SK-N-SH treated with all-trans-retinoic acid at 6 μM for 48 hours (cell line): ENCODE results near the gene EHD1.

ENCODE experiments used
- ATAC-seq: fragments of 200-7000 bp; cut with Tn5 transposase; 3 replicates; pipeline ENCODE4 v1.9.1; 2020; ENCODE audit warnings: mild to moderate bottlenecking, moderate library complexity
- ARNTL ChIP-seq: fragments of 450-650 bp; formaldehyde crosslinking; IDR thresholded peaks from 2 replicates; pipeline ENCODE4 v1.5.0; 2020; ENCODE audit warnings: low read depth, mild to moderate bottlenecking, moderate library complexity, borderline replicate concordance
- BACH2 ChIP-seq: fragments of 250-450 bp; sonication (Bioruptor Pico); IDR thresholded peaks from 2 replicates; pipeline ENCODE4 v1.9.0; 2021; ENCODE audit warnings: mild to moderate bottlenecking, borderline replicate concordance
- CSDC2 ChIP-seq: fragments of 250-450 bp; sonication (Bioruptor Pico); IDR thresholded peaks from 2 replicates; pipeline ENCODE4 v1.5.0; 2020; ENCODE audit warnings: mild to moderate bottlenecking, moderate library complexity
- ESRRG ChIP-seq: fragments of 250-450 bp; sonication (Bioruptor Pico); IDR thresholded peaks from 2 replicates; pipeline ENCODE4 v1.6.1; 2021; ENCODE audit warnings: mild to moderate bottlenecking
- GLIS3 ChIP-seq: fragments of 250-450 bp; sonication (Bioruptor Pico); IDR thresholded peaks from 2 replicates; pipeline ENCODE4 v1.5.0; 2020; ENCODE audit warnings: mild to moderate bottlenecking, moderate library complexity
- ISL1 ChIP-seq: fragments of 250-450 bp; sonication (Bioruptor Pico); IDR thresholded peaks from 2 replicates; pipeline ENCODE4 v2.1.2; 2022; ENCODE audit warnings: mild to moderate bottlenecking, moderate library complexity
- OSR1 ChIP-seq: fragments of 250-450 bp; sonication (Bioruptor Pico); IDR thresholded peaks from 2 replicates; pipeline ENCODE4 v1.8.0; 2022; ENCODE audit warnings: moderate library complexity, mild to moderate bottlenecking, inconsistent platforms
- PPARA ChIP-seq: fragments of 250-450 bp; sonication (Bioruptor Pico); IDR thresholded peaks from 2 replicates; pipeline ENCODE4 v1.5.0; 2020; ENCODE audit warnings: mild to moderate bottlenecking, borderline replicate concordance
- RARB ChIP-seq: fragments of 250-450 bp; sonication (Bioruptor Pico); IDR thresholded peaks from 2 replicates; pipeline ENCODE4 v1.8.0; 2021; ENCODE audit warnings: mild to moderate bottlenecking, moderate library complexity
- TCF4 ChIP-seq: fragments of 250-450 bp; sonication (Bioruptor Pico); IDR thresholded peaks from 2 replicates; pipeline ENCODE4 v1.8.0; 2021; ENCODE audit warnings: mild to moderate bottlenecking, moderate library complexity, borderline replicate concordance
- TOX ChIP-seq: fragments of 250-450 bp; sonication (Bioruptor Pico); IDR thresholded peaks from 2 replicates; pipeline ENCODE4 v1.8.0; 2021; ENCODE audit warnings: mild to moderate bottlenecking, moderate library complexity, borderline replicate concordance
- ZC3H10 ChIP-seq: fragments of 250-450 bp; sonication (Bioruptor Pico); IDR thresholded peaks from 2 replicates; pipeline ENCODE4 v1.5.1; 2021; ENCODE audit warnings: mild to moderate bottlenecking, moderate library complexity
- ZFP3 ChIP-seq: fragments of 250-450 bp; sonication (Bioruptor Pico); IDR thresholded peaks from 2 replicates; pipeline ENCODE4 v1.5.0; 2020; ENCODE audit warnings: mild to moderate bottlenecking, moderate library complexity
- ZFP30 ChIP-seq: fragments of 450-650 bp; formaldehyde crosslinking; IDR thresholded peaks from 2 replicates; pipeline ENCODE4 v1.5.0; 2022; ENCODE audit warnings: mild to moderate bottlenecking, moderate library complexity
- ZNF565 ChIP-seq: fragments of 450-650 bp; formaldehyde crosslinking; conservative IDR thresholded peaks from 2 replicates; pipeline ENCODE4 v1.5.0; 2020; ENCODE audit warnings: low read depth, mild to moderate bottlenecking, moderate library complexity
- ZNF70 ChIP-seq: fragments of 450-650 bp; formaldehyde crosslinking; IDR thresholded peaks from 2 replicates; pipeline ENCODE4 v1.5.0; 2020; ENCODE audit warnings: mild to moderate bottlenecking, moderate library complexity
- ZNF8 ChIP-seq: fragments of 450-650 bp; formaldehyde crosslinking; IDR thresholded peaks from 2 replicates; pipeline ENCODE4 v1.5.0; 2020; ENCODE audit warnings: mild to moderate bottlenecking, moderate library complexity
- TF ChIP-seq, protein P1 (sequence below): fragments of 250-450 bp; sonication (Bioruptor Pico); IDR thresholded peaks from 2 replicates; pipeline ENCODE4 v1.5.1; 2020; ENCODE audit warnings: low read depth, mild to moderate bottlenecking, moderate library complexity
- TF ChIP-seq, protein P2 (sequence below): fragments of 250-450 bp; sonication (Bioruptor Pico); IDR thresholded peaks from 2 replicates; pipeline ENCODE4 v1.8.0; 2020; ENCODE audit warnings: mild to moderate bottlenecking, moderate library complexity, borderline replicate concordance
- TF ChIP-seq, protein P3 (sequence below): fragments of 250-450 bp; sonication (Bioruptor Pico); IDR thresholded peaks from 2 replicates; pipeline ENCODE4 v1.5.1; 2021; ENCODE audit warnings: mild to moderate bottlenecking, moderate library complexity
- TF ChIP-seq, protein P4 (sequence below): fragments of 250-450 bp; sonication (Bioruptor Pico); IDR thresholded peaks from 2 replicates; pipeline ENCODE4 v1.5.0; 2020; ENCODE audit warnings: mild to moderate bottlenecking, moderate library complexity
- TF ChIP-seq, protein P5 (sequence below): fragments of 250-450 bp; sonication (Bioruptor Pico); IDR thresholded peaks from 2 replicates; pipeline ENCODE4 v1.8.0; 2021; ENCODE audit warnings: low read depth, mild to moderate bottlenecking, moderate library complexity, borderline replicate concordance

Gene EHD1

DNA sequence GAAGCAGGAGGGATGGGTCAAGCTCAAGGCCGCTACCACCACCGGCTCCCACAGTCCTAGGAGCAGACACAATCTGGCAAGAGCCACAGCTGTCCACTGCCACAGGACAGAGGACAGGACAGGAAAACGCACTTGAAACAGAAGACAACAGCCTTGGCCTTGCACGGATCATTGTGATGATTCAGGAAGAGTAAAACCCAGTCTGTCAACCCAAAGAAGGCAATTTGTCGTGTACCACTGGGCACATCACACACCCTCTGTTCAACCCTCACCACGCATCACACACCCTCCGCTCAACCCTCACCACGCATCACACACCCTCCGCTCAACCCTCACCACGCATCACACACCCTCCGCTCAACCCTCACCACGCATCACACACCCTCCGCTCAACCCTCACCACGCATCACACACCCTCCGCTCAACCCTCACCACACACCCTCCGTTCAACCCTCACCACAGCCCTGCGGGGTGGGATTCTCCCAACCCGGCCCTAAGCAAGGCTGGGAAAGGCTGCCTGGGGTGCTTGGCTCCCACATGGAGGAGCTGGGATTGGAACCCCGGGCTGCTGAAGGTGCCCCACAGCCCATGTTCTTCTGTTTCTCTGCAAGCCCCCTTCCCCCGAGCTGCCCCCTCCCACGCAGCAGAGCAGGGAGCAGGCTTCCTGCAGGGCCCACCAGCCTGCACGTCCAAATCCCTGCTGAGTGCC is 22.7 kb downstream of the EHD1 start (continued):
- TF ChIP-seq, protein P1, sequence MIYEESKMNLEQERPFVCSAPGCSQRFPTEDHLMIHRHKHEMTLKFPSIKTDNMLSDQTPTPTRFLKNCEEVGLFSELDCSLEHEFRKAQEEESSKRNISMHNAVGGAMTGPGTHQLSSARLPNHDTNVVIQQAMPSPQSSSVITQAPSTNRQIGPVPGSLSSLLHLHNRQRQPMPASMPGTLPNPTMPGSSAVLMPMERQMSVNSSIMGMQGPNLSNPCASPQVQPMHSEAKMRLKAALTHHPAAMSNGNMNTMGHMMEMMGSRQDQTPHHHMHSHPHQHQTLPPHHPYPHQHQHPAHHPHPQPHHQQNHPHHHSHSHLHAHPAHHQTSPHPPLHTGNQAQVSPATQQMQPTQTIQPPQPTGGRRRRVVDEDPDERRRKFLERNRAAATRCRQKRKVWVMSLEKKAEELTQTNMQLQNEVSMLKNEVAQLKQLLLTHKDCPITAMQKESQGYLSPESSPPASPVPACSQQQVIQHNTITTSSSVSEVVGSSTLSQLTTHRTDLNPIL (CRISPR knock-in tag), result no peak
- TF ChIP-seq RARB (CRISPR knock-in tag) (no peak), TCF4 (no peak)
- TF ChIP-seq, all 23 proteins: peak for 0

DNA sequence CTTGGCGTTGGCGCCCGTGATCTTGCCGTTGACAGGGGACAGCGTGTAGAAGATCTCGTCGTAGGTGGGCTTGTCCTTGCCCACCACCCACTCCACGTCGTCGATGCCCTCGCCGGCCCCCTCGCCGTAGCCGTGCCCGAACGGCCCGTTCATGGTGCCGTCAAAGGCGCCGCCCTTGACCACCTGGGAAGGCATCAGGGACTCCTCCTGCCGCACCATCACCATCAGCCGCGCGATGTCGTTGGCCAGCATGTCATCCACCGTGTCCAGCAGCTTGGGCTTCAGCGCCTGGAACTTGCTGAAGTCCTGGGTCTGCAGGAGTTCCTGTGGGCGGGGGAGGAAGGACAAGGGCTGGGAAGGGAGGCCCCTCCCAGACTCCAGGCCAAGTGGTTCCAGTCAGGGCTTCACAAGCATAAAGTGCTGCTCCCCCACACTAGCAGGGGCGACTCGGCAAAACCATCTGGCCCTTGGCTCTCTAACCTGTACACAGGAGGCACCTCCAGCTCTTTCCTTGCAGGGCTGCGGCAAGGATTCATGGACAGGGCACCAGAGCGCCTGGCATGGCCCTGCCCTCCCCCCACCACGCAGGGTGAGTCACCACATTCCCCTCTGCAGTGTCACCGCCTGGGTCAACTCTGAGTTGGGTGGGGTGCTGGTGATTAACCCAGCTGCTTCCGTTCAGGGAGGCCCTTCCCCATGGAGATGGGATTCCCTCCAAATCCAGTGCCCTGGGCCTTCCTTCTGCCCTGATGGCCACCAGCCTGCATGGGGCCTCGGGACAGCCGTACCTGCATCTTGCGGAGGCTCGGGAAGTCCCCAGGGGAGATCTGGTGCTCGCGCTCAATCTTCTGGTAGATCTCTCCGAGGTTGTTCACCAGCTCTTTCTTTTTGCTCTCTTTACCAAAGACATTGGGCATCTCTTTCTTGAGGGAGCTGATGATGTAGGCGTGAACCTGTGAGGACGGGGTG is 23.6 kb downstream of the EHD1 start:
- peak; percentile 93 for ATAC-seq
- TF ChIP-seq TCF4, result no peak
- TF ChIP-seq ISL1 (CRISPR knock-in tag), result 0 out of 2 replicates have a peak, but pooled peaks have one; percentile 30
- TF ChIP-seq OSR1 (CRISPR knock-in tag), result no peak
- TF ChIP-seq ZFP3 (CRISPR knock-in tag), result peak; percentile 55; the same call in 1 of the 2 replicates
- TF ChIP-seq, protein P2, sequence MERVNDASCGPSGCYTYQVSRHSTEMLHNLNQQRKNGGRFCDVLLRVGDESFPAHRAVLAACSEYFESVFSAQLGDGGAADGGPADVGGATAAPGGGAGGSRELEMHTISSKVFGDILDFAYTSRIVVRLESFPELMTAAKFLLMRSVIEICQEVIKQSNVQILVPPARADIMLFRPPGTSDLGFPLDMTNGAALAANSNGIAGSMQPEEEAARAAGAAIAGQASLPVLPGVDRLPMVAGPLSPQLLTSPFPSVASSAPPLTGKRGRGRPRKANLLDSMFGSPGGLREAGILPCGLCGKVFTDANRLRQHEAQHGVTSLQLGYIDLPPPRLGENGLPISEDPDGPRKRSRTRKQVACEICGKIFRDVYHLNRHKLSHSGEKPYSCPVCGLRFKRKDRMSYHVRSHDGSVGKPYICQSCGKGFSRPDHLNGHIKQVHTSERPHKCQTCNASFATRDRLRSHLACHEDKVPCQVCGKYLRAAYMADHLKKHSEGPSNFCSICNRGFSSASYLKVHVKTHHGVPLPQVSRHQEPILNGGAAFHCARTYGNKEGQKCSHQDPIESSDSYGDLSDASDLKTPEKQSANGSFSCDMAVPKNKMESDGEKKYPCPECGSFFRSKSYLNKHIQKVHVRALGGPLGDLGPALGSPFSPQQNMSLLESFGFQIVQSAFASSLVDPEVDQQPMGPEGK (CRISPR knock-in tag), result peak; percentile 79; the same call in 1 of the 2 replicates

DNA sequence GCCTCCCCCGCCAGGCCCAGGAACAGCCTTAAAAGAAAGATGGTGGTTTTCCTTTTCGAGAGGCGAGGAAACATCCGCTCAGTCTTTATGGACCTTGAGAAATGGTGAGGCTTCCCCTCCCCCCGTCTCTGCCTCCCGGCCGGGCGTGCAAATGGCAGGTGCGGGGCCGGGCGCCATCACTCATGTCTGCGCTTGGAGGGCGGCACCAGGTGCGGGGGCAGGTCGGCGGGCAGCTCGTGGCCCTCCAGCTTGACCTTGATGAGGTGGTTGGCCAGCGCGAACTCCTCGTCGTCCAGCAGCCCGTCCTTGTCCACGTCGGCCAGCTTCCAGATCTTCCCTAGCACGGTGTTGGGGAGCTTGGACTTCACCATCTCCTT is 24.3 kb downstream of the EHD1 start:
- ATAC-seq, result no peak
- no peak for TF ChIP-seq ZFP30 (CRISPR knock-in tag)

DNA sequence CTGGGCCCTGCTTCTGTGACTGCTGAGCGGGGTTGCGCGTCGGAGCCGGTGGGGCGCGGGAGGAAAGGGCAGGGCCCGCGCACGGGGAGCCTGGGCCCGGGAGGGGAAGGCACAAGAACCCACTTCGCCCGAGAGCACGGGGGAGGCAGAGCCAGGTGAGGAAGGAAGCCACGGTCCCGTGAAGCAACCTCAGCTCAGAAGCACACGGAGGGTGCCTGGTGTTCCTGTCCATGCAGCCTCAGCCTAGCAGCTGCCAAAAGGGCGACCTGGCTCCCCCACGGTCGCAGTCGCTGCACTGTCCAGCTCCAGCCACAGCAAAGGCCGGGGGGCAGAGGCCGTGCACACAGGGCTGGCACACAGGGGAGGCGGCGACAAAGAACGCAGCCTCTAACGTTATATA is 24.7 kb downstream of the EHD1 start:
- TF ChIP-seq OSR1 (CRISPR knock-in tag) (no peak), TOX (no peak), ZNF70 (CRISPR knock-in tag) (no peak), CSDC2 (CRISPR knock-in tag) (no peak), RARB (CRISPR knock-in tag) (no peak), ARNTL (CRISPR knock-in tag) (no peak), ZC3H10 (no peak), ESRRG (CRISPR knock-in tag) (no peak), GLIS3 (no peak), ZFP3 (CRISPR knock-in tag) (no peak), TCF4 (no peak), BACH2 (CRISPR knock-in tag) (no peak), ZNF8 (CRISPR knock-in tag) (no peak), PPARA (CRISPR knock-in tag) (no peak), ZNF565 (CRISPR knock-in tag) (no peak)
- TF ChIP-seq, protein P3, sequence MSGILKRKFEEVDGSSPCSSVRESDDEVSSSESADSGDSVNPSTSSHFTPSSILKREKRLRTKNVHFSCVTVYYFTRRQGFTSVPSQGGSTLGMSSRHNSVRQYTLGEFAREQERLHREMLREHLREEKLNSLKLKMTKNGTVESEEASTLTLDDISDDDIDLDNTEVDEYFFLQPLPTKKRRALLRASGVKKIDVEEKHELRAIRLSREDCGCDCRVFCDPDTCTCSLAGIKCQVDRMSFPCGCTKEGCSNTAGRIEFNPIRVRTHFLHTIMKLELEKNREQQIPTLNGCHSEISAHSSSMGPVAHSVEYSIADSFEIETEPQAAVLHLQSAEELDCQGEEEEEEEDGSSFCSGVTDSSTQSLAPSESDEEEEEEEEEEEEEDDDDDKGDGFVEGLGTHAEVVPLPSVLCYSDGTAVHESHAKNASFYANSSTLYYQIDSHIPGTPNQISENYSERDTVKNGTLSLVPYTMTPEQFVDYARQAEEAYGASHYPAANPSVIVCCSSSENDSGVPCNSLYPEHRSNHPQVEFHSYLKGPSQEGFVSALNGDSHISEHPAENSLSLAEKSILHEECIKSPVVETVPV (CRISPR knock-in tag), result no peak
- TF ChIP-seq, protein P2 (CRISPR knock-in tag), result no peak
- TF ChIP-seq, protein P1 (CRISPR knock-in tag), result no peak
- TF ChIP-seq, protein P4, sequence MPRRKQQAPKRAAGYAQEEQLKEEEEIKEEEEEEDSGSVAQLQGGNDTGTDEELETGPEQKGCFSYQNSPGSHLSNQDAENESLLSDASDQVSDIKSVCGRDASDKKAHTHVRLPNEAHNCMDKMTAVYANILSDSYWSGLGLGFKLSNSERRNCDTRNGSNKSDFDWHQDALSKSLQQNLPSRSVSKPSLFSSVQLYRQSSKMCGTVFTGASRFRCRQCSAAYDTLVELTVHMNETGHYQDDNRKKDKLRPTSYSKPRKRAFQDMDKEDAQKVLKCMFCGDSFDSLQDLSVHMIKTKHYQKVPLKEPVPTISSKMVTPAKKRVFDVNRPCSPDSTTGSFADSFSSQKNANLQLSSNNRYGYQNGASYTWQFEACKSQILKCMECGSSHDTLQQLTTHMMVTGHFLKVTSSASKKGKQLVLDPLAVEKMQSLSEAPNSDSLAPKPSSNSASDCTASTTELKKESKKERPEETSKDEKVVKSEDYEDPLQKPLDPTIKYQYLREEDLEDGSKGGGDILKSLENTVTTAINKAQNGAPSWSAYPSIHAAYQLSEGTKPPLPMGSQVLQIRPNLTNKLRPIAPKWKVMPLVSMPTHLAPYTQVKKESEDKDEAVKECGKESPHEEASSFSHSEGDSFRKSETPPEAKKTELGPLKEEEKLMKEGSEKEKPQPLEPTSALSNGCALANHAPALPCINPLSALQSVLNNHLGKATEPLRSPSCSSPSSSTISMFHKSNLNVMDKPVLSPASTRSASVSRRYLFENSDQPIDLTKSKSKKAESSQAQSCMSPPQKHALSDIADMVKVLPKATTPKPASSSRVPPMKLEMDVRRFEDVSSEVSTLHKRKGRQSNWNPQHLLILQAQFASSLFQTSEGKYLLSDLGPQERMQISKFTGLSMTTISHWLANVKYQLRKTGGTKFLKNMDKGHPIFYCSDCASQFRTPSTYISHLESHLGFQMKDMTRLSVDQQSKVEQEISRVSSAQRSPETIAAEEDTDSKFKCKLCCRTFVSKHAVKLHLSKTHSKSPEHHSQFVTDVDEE (CRISPR knock-in tag), result no peak
- TF ChIP-seq, protein P5, sequence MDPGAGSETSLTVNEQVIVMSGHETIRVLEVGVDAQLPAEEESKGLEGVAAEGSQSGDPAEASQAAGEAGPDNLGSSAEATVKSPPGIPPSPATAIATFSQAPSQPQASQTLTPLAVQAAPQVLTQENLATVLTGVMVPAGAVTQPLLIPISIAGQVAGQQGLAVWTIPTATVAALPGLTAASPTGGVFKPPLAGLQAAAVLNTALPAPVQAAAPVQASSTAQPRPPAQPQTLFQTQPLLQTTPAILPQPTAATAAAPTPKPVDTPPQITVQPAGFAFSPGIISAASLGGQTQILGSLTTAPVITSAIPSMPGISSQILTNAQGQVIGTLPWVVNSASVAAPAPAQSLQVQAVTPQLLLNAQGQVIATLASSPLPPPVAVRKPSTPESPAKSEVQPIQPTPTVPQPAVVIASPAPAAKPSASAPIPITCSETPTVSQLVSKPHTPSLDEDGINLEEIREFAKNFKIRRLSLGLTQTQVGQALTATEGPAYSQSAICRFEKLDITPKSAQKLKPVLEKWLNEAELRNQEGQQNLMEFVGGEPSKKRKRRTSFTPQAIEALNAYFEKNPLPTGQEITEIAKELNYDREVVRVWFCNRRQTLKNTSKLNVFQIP (CRISPR knock-in tag), result no peak
- ATAC-seq, result no peak
